Astrocyte (in vitro differentiated cells and primary cell): Measurements from ENCODE around the gene SHCBP1. TPM values are rescaled to one million over a fixed set of nuclear protein-coding genes. Genes with fewer than 3 reads are reported as not detected.

Source experiments
- DNase-seq: peaks from one replicate; pipeline ENCODE4 v3.0.0-alpha.2; 2010; ENCODE audit warnings: low read depth
- FAIRE-seq: peaks from 2 replicates; lab custom pipeline; 2011; peaks lifted over from hg19 to GRCh38; lab: Jason Lieb, UNC
- H2AFZ ChIP-seq: 2 replicates; pipeline ENCODE4 v1.6.0; 2012; ENCODE audit warnings: low read depth, low read length, inconsistent platforms
- H3K27ac ChIP-seq: 2 replicates; pipeline ENCODE4 v1.5.1; 2011; ENCODE audit warnings: low read depth, low read length, inconsistent platforms
- H3K27me3 ChIP-seq: 2 replicates; pipeline ENCODE4 v1.6.0; 2011; ENCODE audit warnings: low read length, inconsistent platforms; ENCODE audit not compliant: insufficient read depth
- H3K36me3 ChIP-seq: 2 replicates; pipeline ENCODE4 v1.5.1; 2011; ENCODE audit warnings: low read length, inconsistent platforms; ENCODE audit not compliant: insufficient read depth
- H3K4me1 ChIP-seq: 2 replicates; pipeline ENCODE4 v1.5.1; 2011; ENCODE audit warnings: low read length, inconsistent platforms; ENCODE audit not compliant: insufficient read depth
- H3K4me2 ChIP-seq: 2 replicates; pipeline ENCODE4 v1.6.0; 2012; ENCODE audit warnings: low read length, inconsistent platforms
- H3K4me3 ChIP-seq: 2 replicates; pipeline ENCODE4 v1.5.1; 2011; ENCODE audit warnings: low read depth, mild to moderate bottlenecking, low read length, inconsistent platforms; ENCODE audit not compliant: insufficient read depth
- H3K79me2 ChIP-seq: 2 replicates; pipeline ENCODE4 v1.6.0; 2012; ENCODE audit warnings: mild to moderate bottlenecking, low read length, inconsistent platforms; ENCODE audit not compliant: insufficient read depth
- H3K9ac ChIP-seq: 2 replicates; pipeline ENCODE4 v1.6.0; 2012; ENCODE audit warnings: mild to moderate bottlenecking, low read length, inconsistent platforms
- H3K9me3 ChIP-seq: 2 replicates; pipeline ENCODE4 v1.5.1; 2012; ENCODE audit warnings: low read depth, mild to moderate bottlenecking, low read length, inconsistent platforms; ENCODE audit not compliant: insufficient read depth
- H4K20me1 ChIP-seq: 2 replicates; pipeline ENCODE4 v1.6.0; 2012; ENCODE audit warnings: low read length, inconsistent platforms; ENCODE audit not compliant: insufficient read depth
- H3K27ac Mint-ChIP-seq: one replicate; pipeline ENCODE4 v1.8.0; 2021; ENCODE audit warnings: mild to moderate bottlenecking, mixed read lengths; ENCODE audit not compliant: unreplicated experiment
- H3K27me3 Mint-ChIP-seq: one replicate; pipeline ENCODE4 v1.8.0; 2021; ENCODE audit warnings: low read depth, mixed read lengths; ENCODE audit not compliant: unreplicated experiment
- H3K36me3 Mint-ChIP-seq: one replicate; pipeline ENCODE4 v1.8.0; 2021; ENCODE audit warnings: low read depth, mixed read lengths; ENCODE audit not compliant: unreplicated experiment
- H3K4me1 Mint-ChIP-seq: one replicate; pipeline ENCODE4 v1.8.0; 2021; ENCODE audit warnings: low read depth, mixed read lengths; ENCODE audit not compliant: unreplicated experiment
- H3K4me3 Mint-ChIP-seq: one replicate; pipeline ENCODE4 v1.8.0; 2021; ENCODE audit warnings: mild to moderate bottlenecking, moderate library complexity, mixed read lengths; ENCODE audit not compliant: unreplicated experiment
- H3K9me3 Mint-ChIP-seq: one replicate; pipeline ENCODE4 v1.8.0; 2021; ENCODE audit warnings: mild to moderate bottlenecking, mixed read lengths; ENCODE audit not compliant: unreplicated experiment
- EZH2 ChIP-seq: IDR thresholded peaks from 2 replicates; pipeline ENCODE4 v1.6.1; 2012; ENCODE audit warnings: mild to moderate bottlenecking, low read length, inconsistent platforms; ENCODE audit not compliant: insufficient read depth
- total RNA-seq: library from RNA; stranded (reverse); gene quantifications from 2 replicates; pipeline ENCODE4 v1.2.1, GENCODE V29; 2021
- TF ChIP-seq, protein P1 (sequence below): IDR thresholded peaks from 2 replicates; pipeline ENCODE4 v1.5.1; 2011; ENCODE audit warnings: low read depth, mild to moderate bottlenecking, inconsistent platforms, low read length, moderate library complexity; ENCODE audit not compliant: insufficient read depth

Gene SHCBP1
- total RNA-seq, 1 donor from 2014 or later = 3.4 TPM

DNA sequence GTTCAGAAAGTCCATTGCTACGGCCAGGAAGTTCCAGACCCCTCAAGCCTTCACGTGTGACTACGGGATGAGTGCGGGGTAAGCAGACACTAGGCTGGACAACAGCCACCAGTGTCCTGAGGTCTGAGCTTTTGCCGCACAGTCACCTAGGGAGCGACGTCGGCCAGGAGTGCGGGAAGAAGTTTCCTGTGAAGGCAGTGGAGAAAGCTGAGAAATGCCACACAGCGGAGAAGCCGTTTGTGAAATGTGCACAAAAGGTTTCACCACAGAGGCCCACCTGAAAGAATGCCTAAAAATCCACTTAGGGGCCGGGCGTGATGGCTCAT lies 47.4 kb downstream of the SHCBP1 start:
- Histone ChIP-seq H3K27ac (no peak overlapping the region), H3K4me2 (peak overlapping the region; percentile 36), H3K9me3 (peaks cover 2% of the 10 kb centered on the region), H4K20me1 (no peaks in the 10 kb centered on the region), H2AFZ (no peak overlapping the region), H3K27me3 (no peaks in the 10 kb centered on the region), H3K36me3 (no peaks in the 10 kb centered on the region), H3K79me2 (no peaks in the 10 kb centered on the region), H3K9ac (no peak overlapping the region), H3K4me3 (no peak overlapping the region), H3K4me1 (peaks cover 7% of the 10 kb centered on the region)
- TF ChIP-seq, protein P1, sequence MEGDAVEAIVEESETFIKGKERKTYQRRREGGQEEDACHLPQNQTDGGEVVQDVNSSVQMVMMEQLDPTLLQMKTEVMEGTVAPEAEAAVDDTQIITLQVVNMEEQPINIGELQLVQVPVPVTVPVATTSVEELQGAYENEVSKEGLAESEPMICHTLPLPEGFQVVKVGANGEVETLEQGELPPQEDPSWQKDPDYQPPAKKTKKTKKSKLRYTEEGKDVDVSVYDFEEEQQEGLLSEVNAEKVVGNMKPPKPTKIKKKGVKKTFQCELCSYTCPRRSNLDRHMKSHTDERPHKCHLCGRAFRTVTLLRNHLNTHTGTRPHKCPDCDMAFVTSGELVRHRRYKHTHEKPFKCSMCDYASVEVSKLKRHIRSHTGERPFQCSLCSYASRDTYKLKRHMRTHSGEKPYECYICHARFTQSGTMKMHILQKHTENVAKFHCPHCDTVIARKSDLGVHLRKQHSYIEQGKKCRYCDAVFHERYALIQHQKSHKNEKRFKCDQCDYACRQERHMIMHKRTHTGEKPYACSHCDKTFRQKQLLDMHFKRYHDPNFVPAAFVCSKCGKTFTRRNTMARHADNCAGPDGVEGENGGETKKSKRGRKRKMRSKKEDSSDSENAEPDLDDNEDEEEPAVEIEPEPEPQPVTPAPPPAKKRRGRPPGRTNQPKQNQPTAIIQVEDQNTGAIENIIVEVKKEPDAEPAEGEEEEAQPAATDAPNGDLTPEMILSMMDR = no peak
- TF ChIP-seq EZH2 = no peak
- Mint-ChIP-seq H3K4me3 (no peak overlapping the region), H3K36me3 (no peaks in the 10 kb centered on the region), H3K27ac (peak overlapping the region; percentile 26), H3K9me3 (peaks cover 8% of the 10 kb centered on the region), H3K4me1 (peaks cover 8% of the 10 kb centered on the region), H3K27me3 (no peaks in the 10 kb centered on the region)
- no peak for FAIRE-seq
- no peak for DNase-seq

DNA sequence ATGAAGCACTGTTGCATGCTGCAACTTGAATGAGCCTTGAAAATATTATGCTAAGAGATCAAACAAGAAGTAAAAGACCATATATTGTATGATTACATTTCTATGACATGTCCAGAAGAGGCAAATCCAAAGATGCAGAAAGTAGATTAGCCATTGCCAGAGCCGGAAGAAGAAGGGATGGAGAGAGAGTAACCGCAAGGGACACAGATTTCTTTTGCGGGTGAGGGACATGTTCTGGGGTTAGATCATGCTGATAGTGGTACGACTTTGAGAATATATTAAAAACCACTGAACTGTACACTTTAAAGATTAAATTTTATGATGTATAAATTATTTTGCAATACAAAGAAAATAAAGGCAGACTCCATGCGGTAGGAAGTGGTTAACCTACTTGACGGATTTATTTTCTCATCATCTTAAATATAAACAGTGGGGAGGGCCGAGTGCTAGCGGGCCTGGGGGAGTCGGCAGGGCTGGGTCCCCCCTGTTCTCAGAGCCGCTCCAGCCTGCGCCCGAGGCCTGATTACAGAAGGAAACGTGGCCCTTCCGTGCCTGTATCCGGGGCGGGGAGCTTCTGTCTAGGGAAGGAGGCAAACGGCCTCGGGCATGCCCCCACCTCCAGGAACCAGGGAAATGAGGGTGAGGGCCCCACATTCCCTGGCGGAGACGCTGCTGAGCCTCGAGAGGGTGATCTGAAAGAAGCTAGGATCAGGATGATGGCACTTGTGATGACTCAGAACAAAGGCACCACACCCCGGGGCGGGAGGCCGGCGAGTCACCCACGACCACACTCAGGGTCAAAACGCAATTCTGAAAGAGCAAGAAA lies 48.0 kb downstream of the SHCBP1 start:
- DNase-seq = peak; percentile 37
- H3K4me1 Mint-ChIP-seq = peaks cover 8% of the 10 kb centered on the region
- Histone ChIP-seq H3K4me2 (peak overlapping the region; percentile 36), H3K79me2 (no peaks in the 10 kb centered on the region), H3K4me1 (peaks cover 7% of the 10 kb centered on the region), H4K20me1 (no peaks in the 10 kb centered on the region), H3K36me3 (no peaks in the 10 kb centered on the region), H2AFZ (no peak overlapping the region), H3K9me3 (peaks cover 2% of the 10 kb centered on the region), H3K27me3 (no peaks in the 10 kb centered on the region), H3K4me3 (no peak overlapping the region), H3K9ac (no peak overlapping the region), H3K27ac (no peak overlapping the region)
- H3K9me3 Mint-ChIP-seq = peaks cover 8% of the 10 kb centered on the region
- H3K4me3 Mint-ChIP-seq = no peak overlapping the region
- no peaks in the 10 kb centered on the region for H3K36me3 Mint-ChIP-seq
- FAIRE-seq = no peak
- H3K27ac Mint-ChIP-seq = peak overlapping the region; percentile 26
- TF ChIP-seq, protein P1 = no peak
- TF ChIP-seq EZH2 = no peak
- H3K27me3 Mint-ChIP-seq = no peaks in the 10 kb centered on the region

DNA sequence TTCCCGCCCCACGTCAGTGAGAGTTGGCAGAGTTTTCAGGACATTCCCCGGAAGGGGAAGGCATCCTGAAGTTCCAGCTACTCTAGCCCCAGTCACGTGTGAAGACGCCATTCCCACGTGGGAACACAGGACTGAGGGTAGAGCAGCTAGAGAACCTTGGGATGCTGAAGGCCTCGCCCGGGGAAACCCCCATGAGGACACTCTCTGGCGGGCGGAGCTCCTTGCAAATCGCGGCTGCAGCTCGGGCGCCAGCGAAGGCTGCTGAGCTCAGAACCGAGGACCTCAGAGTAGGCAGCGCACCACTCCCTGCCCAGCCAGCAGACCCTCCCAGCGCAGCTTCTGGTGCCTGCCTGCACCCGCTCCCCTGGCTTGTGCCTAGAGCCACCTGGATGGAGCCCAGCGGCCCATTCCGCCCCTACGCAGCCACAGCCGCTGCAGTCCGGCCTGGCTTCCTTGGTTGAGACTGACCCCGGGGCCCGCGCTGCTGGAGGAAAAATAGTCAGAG lies 51.9 kb downstream of the SHCBP1 start:
- Mint-ChIP-seq H3K4me1 (peaks cover 8% of the 10 kb centered on the region), H3K36me3 (no peaks in the 10 kb centered on the region), H3K4me3 (no peak overlapping the region), H3K9me3 (peaks cover 6% of the 10 kb centered on the region), H3K27me3 (peaks cover 1% of the 10 kb centered on the region), H3K27ac (no peak overlapping the region)
- H3K79me2 ChIP-seq = no peaks in the 10 kb centered on the region
- no peaks in the 10 kb centered on the region for H4K20me1 ChIP-seq
- no peak overlapping the region for H2AFZ ChIP-seq
- no peak overlapping the region for H3K4me2 ChIP-seq
- no peaks in the 10 kb centered on the region for H3K36me3 ChIP-seq
- H3K27ac ChIP-seq = no peak overlapping the region
- H3K9ac ChIP-seq = no peak overlapping the region
- no peaks in the 10 kb centered on the region for H3K27me3 ChIP-seq
- no peak overlapping the region for H3K4me3 ChIP-seq
- no peak for DNase-seq
- peaks cover 2% of the 10 kb centered on the region for H3K9me3 ChIP-seq
- no peak for FAIRE-seq
- TF ChIP-seq EZH2 = no peak
- TF ChIP-seq, protein P1 = no peak
- peaks cover 7% of the 10 kb centered on the region for H3K4me1 ChIP-seq
